HEK293 (cell line): ENCODE measurements around the gene SLC25A11.

Experiments used
- KLF16 ChIP-seq: fragments of 450-650 bp; formaldehyde crosslinking; IDR thresholded peaks from 2 replicates; pipeline ENCODE4 v1.5.1; 2017; ENCODE audit warnings: missing biosample characterization, missing genetic modification characterization
- SP3 ChIP-seq: fragments of 450-650 bp; formaldehyde crosslinking; IDR thresholded peaks from 2 replicates; pipeline ENCODE4 v1.5.1; 2016; ENCODE audit warnings: missing biosample characterization, missing genetic modification characterization
- YY1 ChIP-seq: fragments of 450-650 bp; formaldehyde crosslinking; IDR thresholded peaks from 2 replicates; pipeline ENCODE4 v1.5.1; 2018; ENCODE audit warnings: missing biosample characterization, missing genetic modification characterization
- ZBTB17 ChIP-seq: fragments of 450-650 bp; formaldehyde crosslinking; IDR thresholded peaks from 2 replicates; pipeline ENCODE4 v1.5.1; 2016; ENCODE audit warnings: missing biosample characterization, missing genetic modification characterization
- ZFP3 ChIP-seq: fragments of 450-650 bp; formaldehyde crosslinking; IDR thresholded peaks from 2 replicates; pipeline ENCODE4 v1.5.1; 2016; ENCODE audit warnings: low read depth, missing biosample characterization, missing genetic modification characterization
- ZNF266 ChIP-seq: fragments of 450-650 bp; formaldehyde crosslinking; IDR thresholded peaks from 2 replicates; pipeline ENCODE4 v1.5.1; 2016; ENCODE audit warnings: missing biosample characterization, missing genetic modification characterization, low read depth
- ZNF324 ChIP-seq: fragments of 450-650 bp; formaldehyde crosslinking; IDR thresholded peaks from 2 replicates; pipeline ENCODE4 v1.5.1; 2016; ENCODE audit warnings: missing biosample characterization, missing genetic modification characterization
- ZNF707 ChIP-seq: fragments of 450-650 bp; formaldehyde crosslinking; IDR thresholded peaks from 2 replicates; pipeline ENCODE4 v1.5.1; 2016; ENCODE audit warnings: missing biosample characterization, missing genetic modification characterization
- TF ChIP-seq, protein P1 (sequence below): fragments of 450-650 bp; formaldehyde crosslinking; IDR thresholded peaks from 2 replicates; pipeline ENCODE4 v1.5.1; 2016; ENCODE audit warnings: missing biosample characterization, missing genetic modification characterization
- TF ChIP-seq, protein P2 (sequence below): fragments of 450-650 bp; formaldehyde crosslinking; IDR thresholded peaks from 2 replicates; pipeline ENCODE4 v1.5.1; 2016; ENCODE audit warnings: missing biosample characterization, missing genetic modification characterization
- TF ChIP-seq, protein P3 (sequence below): fragments of 450-650 bp; formaldehyde crosslinking; IDR thresholded peaks from 2 replicates; pipeline ENCODE4 v1.5.1; 2016; ENCODE audit warnings: missing biosample characterization, missing genetic modification characterization
- TF ChIP-seq, protein P4 (sequence below): fragments of 450-650 bp; formaldehyde crosslinking; optimal IDR thresholded peaks from 2 replicates; pipeline ENCODE3; 2016; ENCODE audit warnings: missing biosample characterization, mild to moderate bottlenecking, missing genetic modification characterization
- TF ChIP-seq, protein P5 (sequence below): sonication (generic); formaldehyde crosslinking; IDR thresholded peaks from 2 replicates; pipeline ENCODE4 v1.8.1; 2022; ENCODE audit warnings: mild to moderate bottlenecking, moderate library complexity, missing genetic modification reagents

DNA sequence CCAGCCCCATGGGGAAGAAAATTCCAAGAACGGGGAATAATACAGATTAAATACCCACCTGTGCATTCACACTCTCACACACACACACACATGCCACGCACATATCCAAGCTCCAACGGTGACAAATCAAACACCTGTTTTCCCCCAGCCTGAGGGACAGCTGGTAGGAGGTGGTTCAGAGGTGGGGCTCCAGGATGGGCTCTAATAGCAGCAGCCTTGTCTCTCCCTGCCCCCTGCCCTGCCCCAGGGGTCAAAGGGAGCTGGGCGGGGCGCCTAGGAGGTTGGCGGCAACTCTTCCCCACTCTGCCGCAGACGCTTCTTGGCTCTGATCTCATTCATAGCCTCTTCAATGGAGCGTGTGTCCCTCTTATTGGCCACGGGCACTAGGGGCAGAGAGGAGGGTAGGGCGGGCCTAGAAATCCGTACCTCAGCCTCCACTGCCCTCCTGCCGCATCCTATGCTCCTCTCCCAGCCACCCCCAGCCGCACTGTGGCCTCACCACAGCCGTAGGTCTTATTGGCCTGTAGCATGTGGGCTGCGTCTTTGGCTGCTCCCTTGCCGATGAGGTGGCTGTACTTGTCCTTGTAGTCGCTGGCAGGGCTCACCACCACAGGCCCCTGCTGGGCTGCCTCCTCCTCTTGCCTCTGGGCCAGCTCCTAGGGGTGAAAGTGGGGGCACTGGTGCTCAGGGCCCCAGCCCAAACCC lies 19.6 kb upstream of the SLC25A11 start:
- TF ChIP-seq, protein P1, sequence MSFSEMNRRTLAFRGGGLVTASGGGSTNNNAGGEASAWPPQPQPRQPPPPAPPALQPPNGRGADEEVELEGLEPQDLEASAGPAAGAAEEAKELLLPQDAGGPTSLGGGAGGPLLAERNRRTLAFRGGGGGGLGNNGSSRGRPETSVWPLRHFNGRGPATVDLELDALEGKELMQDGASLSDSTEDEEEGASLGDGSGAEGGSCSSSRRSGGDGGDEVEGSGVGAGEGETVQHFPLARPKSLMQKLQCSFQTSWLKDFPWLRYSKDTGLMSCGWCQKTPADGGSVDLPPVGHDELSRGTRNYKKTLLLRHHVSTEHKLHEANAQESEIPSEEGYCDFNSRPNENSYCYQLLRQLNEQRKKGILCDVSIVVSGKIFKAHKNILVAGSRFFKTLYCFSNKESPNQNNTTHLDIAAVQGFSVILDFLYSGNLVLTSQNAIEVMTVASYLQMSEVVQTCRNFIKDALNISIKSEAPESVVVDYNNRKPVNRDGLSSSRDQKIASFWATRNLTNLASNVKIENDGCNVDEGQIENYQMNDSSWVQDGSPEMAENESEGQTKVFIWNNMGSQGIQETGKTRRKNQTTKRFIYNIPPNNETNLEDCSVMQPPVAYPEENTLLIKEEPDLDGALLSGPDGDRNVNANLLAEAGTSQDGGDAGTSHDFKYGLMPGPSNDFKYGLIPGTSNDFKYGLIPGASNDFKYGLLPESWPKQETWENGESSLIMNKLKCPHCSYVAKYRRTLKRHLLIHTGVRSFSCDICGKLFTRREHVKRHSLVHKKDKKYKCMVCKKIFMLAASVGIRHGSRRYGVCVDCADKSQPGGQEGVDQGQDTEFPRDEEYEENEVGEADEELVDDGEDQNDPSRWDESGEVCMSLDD (tag by site-specific recombination) = no peak
- TF ChIP-seq, protein P2, sequence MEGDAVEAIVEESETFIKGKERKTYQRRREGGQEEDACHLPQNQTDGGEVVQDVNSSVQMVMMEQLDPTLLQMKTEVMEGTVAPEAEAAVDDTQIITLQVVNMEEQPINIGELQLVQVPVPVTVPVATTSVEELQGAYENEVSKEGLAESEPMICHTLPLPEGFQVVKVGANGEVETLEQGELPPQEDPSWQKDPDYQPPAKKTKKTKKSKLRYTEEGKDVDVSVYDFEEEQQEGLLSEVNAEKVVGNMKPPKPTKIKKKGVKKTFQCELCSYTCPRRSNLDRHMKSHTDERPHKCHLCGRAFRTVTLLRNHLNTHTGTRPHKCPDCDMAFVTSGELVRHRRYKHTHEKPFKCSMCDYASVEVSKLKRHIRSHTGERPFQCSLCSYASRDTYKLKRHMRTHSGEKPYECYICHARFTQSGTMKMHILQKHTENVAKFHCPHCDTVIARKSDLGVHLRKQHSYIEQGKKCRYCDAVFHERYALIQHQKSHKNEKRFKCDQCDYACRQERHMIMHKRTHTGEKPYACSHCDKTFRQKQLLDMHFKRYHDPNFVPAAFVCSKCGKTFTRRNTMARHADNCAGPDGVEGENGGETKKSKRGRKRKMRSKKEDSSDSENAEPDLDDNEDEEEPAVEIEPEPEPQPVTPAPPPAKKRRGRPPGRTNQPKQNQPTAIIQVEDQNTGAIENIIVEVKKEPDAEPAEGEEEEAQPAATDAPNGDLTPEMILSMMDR (tag by site-specific recombination) = no peak
- TF ChIP-seq ZNF707 (tag by site-specific recombination) (no peak), ZFP3 (no peak), ZNF266 (tag by site-specific recombination) (no peak), YY1 (tag by site-specific recombination) (no peak), KLF16 (tag by site-specific recombination) (no peak), ZNF324 (tag by site-specific recombination) (no peak), ZBTB17 (no peak), SP3 (tag by site-specific recombination) (no peak)
- TF ChIP-seq, protein P3, sequence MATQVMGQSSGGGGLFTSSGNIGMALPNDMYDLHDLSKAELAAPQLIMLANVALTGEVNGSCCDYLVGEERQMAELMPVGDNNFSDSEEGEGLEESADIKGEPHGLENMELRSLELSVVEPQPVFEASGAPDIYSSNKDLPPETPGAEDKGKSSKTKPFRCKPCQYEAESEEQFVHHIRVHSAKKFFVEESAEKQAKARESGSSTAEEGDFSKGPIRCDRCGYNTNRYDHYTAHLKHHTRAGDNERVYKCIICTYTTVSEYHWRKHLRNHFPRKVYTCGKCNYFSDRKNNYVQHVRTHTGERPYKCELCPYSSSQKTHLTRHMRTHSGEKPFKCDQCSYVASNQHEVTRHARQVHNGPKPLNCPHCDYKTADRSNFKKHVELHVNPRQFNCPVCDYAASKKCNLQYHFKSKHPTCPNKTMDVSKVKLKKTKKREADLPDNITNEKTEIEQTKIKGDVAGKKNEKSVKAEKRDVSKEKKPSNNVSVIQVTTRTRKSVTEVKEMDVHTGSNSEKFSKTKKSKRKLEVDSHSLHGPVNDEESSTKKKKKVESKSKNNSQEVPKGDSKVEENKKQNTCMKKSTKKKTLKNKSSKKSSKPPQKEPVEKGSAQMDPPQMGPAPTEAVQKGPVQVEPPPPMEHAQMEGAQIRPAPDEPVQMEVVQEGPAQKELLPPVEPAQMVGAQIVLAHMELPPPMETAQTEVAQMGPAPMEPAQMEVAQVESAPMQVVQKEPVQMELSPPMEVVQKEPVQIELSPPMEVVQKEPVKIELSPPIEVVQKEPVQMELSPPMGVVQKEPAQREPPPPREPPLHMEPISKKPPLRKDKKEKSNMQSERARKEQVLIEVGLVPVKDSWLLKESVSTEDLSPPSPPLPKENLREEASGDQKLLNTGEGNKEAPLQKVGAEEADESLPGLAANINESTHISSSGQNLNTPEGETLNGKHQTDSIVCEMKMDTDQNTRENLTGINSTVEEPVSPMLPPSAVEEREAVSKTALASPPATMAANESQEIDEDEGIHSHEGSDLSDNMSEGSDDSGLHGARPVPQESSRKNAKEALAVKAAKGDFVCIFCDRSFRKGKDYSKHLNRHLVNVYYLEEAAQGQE (tag by site-specific recombination) = no peak
- TF ChIP-seq, protein P4, sequence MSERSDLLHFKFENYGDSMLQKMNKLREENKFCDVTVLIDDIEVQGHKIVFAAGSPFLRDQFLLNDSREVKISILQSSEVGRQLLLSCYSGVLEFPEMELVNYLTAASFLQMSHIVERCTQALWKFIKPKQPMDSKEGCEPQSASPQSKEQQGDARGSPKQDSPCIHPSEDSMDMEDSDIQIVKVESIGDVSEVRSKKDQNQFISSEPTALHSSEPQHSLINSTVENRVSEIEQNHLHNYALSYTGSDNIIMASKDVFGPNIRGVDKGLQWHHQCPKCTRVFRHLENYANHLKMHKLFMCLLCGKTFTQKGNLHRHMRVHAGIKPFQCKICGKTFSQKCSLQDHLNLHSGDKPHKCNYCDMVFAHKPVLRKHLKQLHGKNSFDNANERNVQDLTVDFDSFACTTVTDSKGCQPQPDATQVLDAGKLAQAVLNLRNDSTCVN (tag by site-specific recombination) = no peak
- TF ChIP-seq, protein P5, sequence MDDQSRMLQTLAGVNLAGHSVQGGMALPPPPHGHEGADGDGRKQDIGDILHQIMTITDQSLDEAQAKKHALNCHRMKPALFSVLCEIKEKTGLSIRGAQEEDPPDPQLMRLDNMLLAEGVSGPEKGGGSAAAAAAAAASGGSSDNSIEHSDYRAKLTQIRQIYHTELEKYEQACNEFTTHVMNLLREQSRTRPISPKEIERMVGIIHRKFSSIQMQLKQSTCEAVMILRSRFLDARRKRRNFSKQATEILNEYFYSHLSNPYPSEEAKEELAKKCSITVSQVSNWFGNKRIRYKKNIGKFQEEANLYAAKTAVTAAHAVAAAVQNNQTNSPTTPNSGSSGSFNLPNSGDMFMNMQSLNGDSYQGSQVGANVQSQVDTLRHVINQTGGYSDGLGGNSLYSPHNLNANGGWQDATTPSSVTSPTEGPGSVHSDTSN (CRISPR knock-in tag) = no peak
